ENCODE measurements around the gene FBXL17.
A peak's percentile ranks its signal among the peaks of the same experiment; 100 is the strongest.

Gene FBXL17

GRCh38 chr5:107945061-107945460 is 436.8 kb downstream of the FBXL17 start:
- DNase-seq (ENCODE audit: low read depth) = no peak
- no peak overlapping the region for H3K4me3 ChIP-seq (ENCODE audit: low read depth, low read length)

- no peak for DNase-seq (ENCODE audit: low read depth)
- H3K4me3 ChIP-seq (ENCODE audit: low read depth, low read length) = no peak overlapping the region
These were observed 438.0 kb downstream of the FBXL17 start for GRCh38 chr5:107943923-107944322.

- H3K4me3 ChIP-seq (ENCODE audit: low read depth, low read length) = no peak overlapping the region
- DNase-seq (ENCODE audit: low read depth) = no peak
These were observed 440.9 kb downstream of the FBXL17 start for GRCh38 chr5:107941036-107941435.

GRCh38 chr5:107937651-107938355 is 444.1 kb downstream of the FBXL17 start:
- no peak for DNase-seq (ENCODE audit: low read depth)

GRCh38 chr5:107937204-107937603 is 444.7 kb downstream of the FBXL17 start:
- DNase-seq (ENCODE audit: low read depth) = no peak
- H3K4me3 ChIP-seq (ENCODE audit: low read depth, low read length) = no peak overlapping the region

More at GRCh38 chr5:107937651-107938355, 444.1 kb downstream of the FBXL17 start:
- no peak overlapping the region for H3K4me3 ChIP-seq (ENCODE audit: low read depth, low read length)

GRCh38 chr5:107936515-107936914 is 445.4 kb downstream of the FBXL17 start:
- no peak for DNase-seq (ENCODE audit: low read depth)
- no peak overlapping the region for H3K4me3 ChIP-seq (ENCODE audit: low read depth, low read length)

- DNase-seq (ENCODE audit: low read depth) = no peak
- H3K4me3 ChIP-seq (ENCODE audit: low read depth, low read length) = no peak overlapping the region
These were observed 446.3 kb downstream of the FBXL17 start for GRCh38 chr5:107935645-107936044.

GRCh38 chr5:107933326-107933725 is 448.6 kb downstream of the FBXL17 start:
- DNase-seq (ENCODE audit: low read depth) = no peak
- no peak overlapping the region for H3K4me3 ChIP-seq (ENCODE audit: low read depth, low read length)

GRCh38 chr5:107930891-107931290 is 451.0 kb downstream of the FBXL17 start:
- DNase-seq (ENCODE audit: low read depth) = no peak
- H3K4me3 ChIP-seq (ENCODE audit: low read depth, low read length) = no peak overlapping the region

GRCh38 chr5:107930092-107930491 is 451.8 kb downstream of the FBXL17 start:
- peak; percentile 34 for DNase-seq (ENCODE audit: low read depth)
- no peak overlapping the region for H3K4me3 ChIP-seq (ENCODE audit: low read depth, low read length)

GRCh38 chr5:107929080-107929479 is 452.8 kb downstream of the FBXL17 start:
- H3K4me3 ChIP-seq (ENCODE audit: low read depth, low read length) = no peak overlapping the region

GRCh38 chr5:107926121-107926520 is 455.8 kb downstream of the FBXL17 start:
- no peak for DNase-seq (ENCODE audit: low read depth)
- no peak overlapping the region for H3K4me3 ChIP-seq (ENCODE audit: low read depth, low read length)

More at GRCh38 chr5:107929080-107929479, 452.8 kb downstream of the FBXL17 start:
- DNase-seq (ENCODE audit: low read depth) = no peak

- no peak overlapping the region for H3K4me3 ChIP-seq (ENCODE audit: low read depth, low read length)
- no peak for DNase-seq (ENCODE audit: low read depth)
These were observed 456.7 kb downstream of the FBXL17 start for GRCh38 chr5:107925200-107925599.

- DNase-seq (ENCODE audit: low read depth) = no peak
- H3K4me3 ChIP-seq (ENCODE audit: low read depth, low read length) = no peak overlapping the region
These were observed 461.9 kb downstream of the FBXL17 start for GRCh38 chr5:107919969-107920368.

GRCh38 chr5:107919361-107919760 is 462.5 kb downstream of the FBXL17 start:
- no peak for DNase-seq (ENCODE audit: low read depth)
- no peak overlapping the region for H3K4me3 ChIP-seq (ENCODE audit: low read depth, low read length)

GRCh38 chr5:107917983-107918382 is 463.9 kb downstream of the FBXL17 start:
- no peak for DNase-seq (ENCODE audit: low read depth)
- no peak overlapping the region for H3K4me3 ChIP-seq (ENCODE audit: low read depth, low read length)

- no peak overlapping the region for H3K4me3 ChIP-seq (ENCODE audit: low read depth, low read length)
- DNase-seq (ENCODE audit: low read depth) = no peak
These were observed 464.9 kb downstream of the FBXL17 start for GRCh38 chr5:107916731-107917725.

- DNase-seq (ENCODE audit: low read depth) = peak; percentile 9
- H3K4me3 ChIP-seq (ENCODE audit: low read depth, low read length) = no peak overlapping the region
These were observed 466.6 kb downstream of the FBXL17 start for GRCh38 chr5:107915176-107915812.

GRCh38 chr5:107913494-107913893 is 468.4 kb downstream of the FBXL17 start:
- no peak for DNase-seq (ENCODE audit: low read depth)
- H3K4me3 ChIP-seq (ENCODE audit: low read depth, low read length) = no peak overlapping the region

GRCh38 chr5:107900721-107901120 is 481.2 kb downstream of the FBXL17 start:
- H3K4me3 ChIP-seq (ENCODE audit: low read depth, low read length) = no peak overlapping the region

More at GRCh38 chr5:107900721-107901120, 481.2 kb downstream of the FBXL17 start:
- no peak for DNase-seq (ENCODE audit: low read depth)
